Bone marrow (tissue), 2 donors: ENCODE results near the gene PROX1.

Source experiments
- DNase-seq, 2 donors: peaks; one replicate each; lab custom pipeline; 2025; lab: John Stamatoyannopoulos, UW

PROX1 gene

DNA sequence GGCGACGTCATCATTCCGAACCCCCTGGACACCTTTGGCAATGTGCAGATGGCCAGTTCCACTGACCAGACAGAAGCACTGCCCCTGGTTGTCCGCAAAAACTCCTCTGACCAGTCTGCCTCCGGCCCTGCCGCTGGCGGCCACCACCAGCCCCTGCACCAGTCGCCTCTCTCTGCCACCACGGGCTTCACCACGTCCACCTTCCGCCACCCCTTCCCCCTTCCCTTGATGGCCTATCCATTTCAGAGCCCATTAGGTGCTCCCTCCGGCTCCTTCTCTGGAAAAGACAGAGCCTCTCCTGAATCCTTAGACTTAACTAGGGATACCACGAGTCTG lies 10.0 kb downstream of the PROX1 start:
- no peak for DNase-seq

DNA sequence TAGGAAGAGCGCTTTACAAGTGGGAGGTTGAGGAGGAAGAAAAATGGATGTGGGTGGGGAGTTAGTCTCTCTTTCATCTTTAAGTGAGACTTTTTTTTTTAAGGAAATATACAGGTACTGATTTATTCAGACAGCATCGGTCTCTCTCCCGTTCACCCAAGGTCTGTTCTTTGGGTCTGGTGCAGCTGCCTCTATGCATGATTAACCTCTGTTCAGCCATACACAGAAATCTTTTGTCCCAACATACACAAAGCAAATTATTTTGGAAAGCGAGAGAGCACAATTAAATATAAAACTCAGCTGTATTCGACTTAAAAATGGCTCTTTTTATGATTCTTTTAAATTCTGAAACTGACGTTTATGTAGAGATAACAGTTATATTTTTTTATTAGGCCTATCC lies 11.0 kb downstream of the PROX1 start:
- no peak for DNase-seq

DNA sequence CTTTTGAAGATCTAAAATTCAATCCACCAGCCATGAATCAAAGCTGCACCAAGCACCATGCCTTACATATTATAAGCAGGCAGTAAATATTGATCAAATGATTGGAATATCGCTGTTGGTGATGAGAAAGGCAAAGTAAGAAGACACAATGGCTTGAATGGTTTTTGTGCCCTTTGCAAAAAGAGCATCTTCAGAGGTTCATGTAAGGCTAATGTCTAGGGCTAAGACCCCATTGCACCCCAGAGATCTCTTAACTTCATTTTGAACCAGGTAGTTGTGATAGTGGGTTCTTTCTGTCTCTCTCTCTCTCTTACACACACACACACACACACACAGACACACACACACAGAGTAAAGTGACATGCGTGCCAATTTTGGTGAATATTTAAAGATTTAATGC lies 12.0 kb downstream of the PROX1 start:
- DNase-seq: no peak

DNA sequence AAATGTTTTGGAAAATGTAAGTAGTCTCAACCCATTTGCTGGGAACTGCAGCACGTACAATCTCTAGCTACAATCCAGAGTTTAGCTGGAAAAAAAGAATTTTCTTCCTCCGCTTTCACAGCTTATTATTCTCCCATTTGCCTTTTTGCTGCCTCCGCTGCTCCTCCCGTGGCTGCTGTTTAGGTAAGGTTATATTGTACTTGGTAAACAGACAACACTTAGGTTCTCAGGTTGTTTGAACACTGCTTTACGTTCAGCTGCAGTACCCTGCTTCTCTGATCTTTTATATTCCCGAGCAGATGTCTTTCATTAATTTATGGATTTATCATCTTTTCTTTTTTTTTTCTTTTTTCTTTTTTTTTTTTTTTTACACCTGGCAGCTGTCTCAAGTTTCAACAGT lies 14.3 kb downstream of the PROX1 start:
- DNase-seq: no peak

DNA sequence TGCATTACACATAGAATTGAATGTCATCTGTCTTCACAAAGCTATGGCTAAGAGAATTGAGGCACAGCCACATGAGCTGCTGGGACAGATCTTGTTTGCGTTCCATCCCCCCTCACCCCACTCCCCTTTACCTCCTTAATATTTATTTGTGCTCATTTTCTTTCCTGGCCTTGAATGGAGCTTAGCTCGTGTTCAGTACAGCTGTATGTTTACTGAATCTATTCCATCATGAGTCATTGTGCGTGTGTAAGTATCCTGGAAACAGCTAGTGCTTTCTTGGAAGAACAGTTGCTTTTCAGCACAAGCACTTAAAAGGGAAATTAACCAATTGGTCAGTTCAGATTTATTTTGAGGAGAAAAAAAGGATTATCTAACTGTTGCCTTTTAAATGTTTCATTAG lies 14.7 kb downstream of the PROX1 start:
- DNase-seq: no peak

DNA sequence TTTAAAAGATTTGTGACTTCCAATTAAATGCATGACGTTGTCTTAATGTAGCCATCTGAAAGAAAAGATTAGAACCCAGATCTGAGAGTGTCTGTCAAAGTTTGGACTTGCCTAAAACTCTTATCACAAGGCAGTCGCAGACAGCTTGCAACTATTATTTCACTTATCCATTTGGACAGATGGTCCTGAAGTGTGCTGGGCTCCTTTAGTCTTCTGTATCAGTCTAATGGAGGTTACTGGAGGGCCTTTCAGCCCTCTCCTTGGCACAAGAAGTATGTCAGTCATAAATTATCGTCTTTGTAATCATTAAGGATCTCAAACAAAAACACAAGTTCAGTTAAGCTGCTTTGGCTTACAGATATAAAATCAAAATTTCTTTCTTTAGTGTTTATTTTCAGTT lies 15.5 kb downstream of the PROX1 start:
- no peak for DNase-seq

DNA sequence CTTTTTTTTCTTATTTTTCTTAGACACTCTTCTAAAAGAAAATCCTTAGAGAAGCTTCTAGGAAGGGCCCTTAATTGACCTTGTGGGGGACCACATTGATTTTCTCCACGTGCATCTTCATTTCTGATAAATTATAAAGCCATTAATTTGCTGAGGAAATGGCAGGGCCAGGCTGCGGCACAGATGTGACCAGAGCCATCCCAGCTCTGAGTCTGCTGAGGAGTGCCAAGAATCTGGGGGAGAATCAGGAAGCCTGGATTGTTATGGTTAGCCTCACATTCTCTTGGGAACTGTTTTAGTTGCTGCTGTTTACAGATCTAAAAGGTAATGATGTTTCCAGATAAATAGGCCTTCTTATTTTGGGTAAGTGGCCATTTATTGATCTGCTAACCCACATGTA lies 16.2 kb downstream of the PROX1 start:
- no peak for DNase-seq

DNA sequence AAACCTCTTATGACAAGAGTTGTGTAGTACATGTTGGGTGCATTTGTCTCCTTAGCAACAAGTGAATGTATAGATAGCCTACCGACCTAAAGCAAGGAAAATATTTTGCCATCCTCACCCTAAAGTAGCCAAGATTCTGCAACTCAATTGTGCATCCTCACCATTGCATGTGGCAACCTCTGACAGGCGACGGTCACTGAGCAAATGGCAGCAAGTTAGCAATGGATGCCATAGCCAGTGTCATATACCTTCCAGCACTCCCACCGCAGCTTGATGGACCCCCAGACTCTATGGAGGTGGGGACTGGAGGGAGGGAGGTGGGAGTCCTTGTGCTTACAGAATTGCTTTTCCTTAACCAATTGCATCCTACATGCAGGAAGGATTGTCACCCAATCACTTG lies 17.0 kb downstream of the PROX1 start:
- no peak for DNase-seq

DNA sequence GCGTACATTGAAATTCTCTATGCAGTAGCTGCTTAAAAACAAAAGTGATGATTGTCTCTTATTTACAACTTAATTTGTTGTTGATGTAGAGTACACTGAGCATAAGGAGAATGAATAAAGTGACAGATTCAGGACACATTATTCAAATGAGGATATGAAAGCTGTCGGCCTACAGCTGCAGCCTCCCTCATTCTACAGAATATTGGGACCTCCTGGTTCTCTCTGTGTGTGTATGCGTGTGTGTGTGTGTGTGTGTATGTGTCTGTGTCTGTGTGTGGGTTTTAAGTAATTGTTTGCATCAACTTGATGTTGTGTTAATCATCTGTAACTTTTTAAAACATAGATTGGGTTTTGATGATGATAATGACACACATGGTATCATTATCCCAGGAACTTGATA lies 17.9 kb downstream of the PROX1 start:
- DNase-seq: no peak

DNA sequence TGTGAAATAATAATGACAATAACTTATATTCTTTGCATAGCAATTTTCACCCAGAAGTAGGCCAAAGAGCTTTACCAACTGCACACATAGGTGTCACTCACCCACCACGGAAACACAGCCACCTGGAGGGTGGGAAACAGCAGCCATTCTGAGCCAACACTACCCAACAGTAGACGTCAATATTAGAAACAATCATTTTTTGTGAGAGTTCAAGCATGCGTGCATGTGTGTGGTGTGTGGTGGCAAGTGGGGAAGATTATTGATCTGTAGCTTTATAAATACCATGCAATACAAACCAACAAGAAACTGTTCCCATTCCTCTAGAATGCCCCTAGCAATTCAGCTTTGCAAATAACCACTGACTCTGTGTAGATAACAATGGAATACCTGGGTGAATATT lies 19.1 kb downstream of the PROX1 start:
- no peak for DNase-seq

DNA sequence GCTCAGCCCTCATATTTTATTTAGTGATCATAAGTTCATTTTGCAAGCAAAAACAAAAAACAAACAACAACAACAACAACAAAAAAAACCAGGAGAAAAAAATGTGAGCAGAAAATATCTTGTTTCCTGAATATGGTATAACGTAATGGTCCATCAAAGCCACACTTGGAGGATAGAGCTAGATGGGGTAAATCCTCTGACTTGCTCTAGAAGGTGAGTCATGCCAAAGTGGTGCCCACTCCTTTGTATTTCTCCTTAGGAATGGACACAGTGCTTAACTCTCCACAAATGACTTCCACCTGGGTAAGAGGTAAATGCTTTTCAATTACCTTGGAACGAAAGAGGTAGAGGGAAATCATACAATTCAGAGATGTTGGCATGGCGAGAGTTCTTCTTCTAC lies 20.6 kb downstream of the PROX1 start:
- no peak for DNase-seq

DNA sequence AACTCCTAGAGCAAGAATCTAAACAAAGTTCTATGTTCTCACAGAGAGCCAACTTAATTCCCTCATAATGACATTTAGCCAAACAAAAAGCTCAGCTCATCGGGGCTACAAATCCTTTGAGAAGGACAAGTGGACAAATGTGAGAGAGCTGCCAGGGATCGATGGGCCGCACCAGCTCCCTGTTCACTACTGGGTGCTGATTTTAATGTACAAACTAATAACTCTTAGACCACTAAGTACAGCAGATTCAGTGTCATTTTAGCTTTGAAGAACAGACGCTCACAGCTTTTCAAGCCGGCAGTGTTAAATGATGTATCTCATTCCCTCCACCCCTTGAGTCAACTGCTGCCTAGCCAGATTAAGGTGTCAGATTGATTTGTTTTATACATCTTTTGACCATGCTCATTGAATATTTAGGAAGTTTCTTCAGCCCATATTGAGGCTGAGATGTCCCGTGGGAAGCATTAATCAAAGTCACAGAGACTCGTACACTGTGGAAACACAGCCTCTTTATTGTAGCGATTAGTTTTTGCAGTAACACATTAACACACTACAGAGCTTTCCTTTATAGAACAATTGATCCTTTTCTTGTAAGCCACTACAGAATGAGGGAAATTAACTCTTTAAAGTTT lies 21.1 kb downstream of the PROX1 start:
- no peak for DNase-seq

DNA sequence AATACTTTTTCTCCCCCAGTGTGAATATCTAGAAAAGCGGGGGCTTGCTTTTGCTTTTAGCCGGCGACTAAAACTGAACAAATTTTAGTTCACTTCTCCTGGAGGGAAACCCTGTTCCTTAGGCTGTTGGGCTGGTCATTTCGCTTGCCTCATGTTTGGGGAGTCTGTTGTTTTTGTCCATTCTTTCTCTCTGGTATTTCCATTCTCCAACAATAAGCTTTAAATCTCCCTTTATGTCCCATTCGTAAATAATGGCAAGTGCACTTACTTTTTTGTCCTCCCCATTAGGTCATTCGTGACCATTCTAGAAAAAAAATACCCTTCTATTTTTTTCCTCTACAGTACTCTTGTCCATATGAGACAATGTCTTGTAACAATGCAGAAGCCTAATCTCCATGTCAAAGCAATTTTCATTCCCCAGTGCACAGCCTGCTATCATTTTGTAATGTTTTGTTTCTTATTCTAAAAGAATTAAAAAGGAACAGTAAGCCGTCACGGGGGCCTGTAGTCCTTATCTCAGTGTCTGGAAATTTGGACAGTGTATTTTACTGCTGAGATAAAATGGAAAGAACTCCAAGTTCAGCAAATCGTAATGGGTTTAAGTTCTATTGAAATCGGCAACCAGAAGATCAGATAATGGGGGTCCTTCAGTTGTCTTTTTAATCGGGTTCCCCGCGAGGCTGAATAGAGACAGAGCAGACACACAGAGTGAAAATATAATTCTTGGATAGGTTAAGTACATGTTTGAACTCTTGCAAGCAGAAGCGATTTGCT lies 21.8 kb downstream of the PROX1 start:
- no peak for DNase-seq

DNA sequence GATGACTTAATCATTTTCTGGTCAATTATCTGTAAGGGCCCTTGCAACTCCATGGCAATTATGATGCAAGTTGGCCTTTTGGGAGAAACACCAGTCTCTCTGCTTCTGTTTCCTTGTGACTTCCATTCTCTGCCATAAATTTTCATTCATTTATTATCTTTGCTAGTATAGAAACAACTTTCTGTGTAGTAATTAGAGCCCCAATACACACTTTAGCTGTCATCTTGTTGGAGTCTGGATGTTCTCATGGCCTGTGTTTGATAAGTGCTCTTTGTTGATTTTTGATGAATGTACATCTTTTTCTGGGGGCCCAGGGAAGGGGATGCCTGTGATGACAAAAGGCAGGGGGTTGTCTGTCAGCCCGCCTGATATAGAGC lies 22.4 kb downstream of the PROX1 start:
- no peak for DNase-seq

DNA sequence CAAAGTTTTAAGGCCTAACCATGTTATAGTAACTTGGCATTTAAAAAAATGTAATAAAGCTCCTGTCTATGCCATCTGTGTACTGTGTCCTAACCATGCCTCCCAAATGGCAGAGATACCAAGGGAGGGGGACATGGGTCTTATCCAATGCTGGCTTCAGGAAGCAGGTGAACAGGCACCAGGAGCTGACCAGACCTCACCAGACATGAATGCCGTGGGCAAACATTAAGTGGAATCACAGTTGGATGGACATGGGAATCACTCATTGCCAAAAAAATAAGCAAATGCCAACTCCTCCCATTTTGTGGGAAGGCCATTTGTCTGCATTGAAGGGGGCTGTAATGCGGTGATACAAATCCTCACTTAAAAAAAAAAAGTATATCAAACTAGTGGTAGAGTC lies 22.9 kb downstream of the PROX1 start:
- no peak for DNase-seq

DNA sequence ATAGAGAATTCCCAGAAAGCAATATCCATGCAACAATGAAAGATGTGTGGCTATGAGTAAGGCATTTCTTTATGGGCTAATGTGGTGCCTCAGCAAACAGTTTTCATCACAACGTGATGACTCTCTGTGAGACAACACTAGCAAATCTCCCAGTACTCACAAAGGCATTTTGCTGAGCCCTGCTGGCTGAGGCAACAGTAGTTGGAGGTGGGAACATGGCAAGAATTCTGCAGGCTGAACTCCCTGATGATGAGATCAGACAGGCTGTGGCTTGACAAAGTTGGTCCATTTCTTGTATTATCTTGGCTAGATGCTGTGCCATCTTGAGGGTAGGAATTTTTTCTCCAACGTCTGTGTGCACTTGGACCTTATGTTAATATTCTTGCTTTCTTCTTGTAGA lies 24.6 kb downstream of the PROX1 start:
- no peak for DNase-seq

DNA sequence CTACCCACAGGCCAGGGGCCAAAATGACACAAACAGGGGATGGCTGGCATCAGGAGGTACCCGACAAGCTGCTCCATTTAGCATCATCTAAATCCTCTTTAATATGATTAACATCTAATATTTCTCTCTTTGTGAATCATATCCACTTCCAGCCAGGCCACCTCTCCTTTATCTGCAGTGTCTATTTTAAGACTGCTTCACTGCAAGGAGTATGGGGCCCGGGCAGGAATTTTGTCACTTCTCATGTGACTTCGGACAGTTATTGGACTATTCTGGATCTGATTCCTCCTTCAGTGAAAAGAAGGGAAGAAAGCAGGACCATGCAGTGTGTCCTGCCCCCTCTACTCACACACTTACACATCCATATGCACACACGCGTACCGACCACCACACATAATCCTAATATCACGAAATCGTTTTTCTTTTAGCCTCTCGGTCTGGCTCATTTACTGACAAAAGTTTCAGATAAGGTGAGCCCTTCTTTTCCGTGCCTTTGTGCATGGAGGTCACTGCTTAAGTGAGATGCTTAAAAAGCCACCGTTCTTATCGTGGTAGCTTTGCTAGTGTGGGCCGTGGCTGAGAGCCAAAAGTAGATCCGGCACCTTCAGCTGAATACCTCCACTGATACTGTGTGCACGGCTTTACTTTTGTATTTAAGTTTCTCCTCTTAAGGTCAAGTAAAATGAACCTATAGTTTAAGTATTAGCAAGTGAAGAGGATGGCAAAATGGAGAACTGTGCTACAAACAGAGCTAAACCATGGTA lies 26.0 kb downstream of the PROX1 start:
- no peak for DNase-seq

DNA sequence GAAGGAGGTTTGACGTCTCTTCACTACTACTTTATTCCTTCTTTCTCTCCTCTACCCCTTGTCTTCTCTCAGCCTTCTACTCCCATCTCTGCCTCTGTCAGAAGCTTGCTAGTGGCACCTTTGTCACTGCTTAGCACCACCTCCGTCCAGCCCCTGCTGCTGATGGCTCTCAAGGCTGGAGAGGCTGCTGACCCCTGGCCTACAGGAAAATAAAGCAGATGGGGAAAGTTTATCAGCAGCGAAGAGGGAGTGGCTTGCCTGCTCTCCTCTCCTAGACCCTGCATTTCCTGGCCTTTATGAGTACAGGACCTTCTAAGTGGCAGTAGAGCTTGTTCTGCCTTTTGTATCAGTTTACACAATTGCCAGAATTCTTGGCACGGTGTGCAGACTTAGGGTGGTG lies 27.0 kb downstream of the PROX1 start:
- no peak for DNase-seq

DNA sequence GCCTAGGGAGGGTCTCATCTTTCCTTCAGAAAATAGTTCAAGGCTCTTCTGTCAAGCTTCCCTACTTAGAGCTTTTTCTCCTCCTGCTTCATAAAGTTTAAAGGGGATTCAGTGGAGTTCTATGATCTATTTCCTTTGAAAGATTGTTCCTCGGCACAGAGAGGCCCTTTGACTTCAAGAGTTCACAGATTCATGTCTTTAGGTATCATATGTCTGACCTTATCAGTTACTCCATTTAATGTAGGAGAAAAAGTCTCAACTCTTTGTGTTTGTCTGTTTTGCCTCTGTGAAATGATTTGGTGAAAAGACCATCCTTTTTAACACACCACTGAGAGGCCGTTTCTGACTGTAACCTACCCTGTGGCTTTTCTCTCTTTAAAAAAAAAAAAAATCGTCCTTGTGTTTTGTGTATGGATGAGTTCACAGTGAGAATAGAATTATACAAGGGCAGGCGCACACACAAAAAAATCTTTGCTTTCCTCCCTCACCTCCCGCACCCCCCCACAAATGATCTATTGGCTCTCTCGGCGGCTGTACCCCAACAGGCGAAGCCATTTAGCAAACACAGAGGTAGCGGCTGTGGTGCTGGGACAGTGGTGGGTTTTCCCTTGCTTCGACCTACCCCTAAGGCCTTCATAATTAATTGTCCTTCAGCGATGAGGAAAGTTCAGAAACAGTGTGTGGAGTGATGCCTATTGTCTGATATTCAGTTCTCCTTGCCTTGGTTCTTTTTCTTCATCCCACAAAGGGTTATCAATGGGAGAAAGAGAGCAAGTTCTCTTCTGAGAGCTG lies 29.6 kb downstream of the PROX1 start:
- DNase-seq: no peak

DNA sequence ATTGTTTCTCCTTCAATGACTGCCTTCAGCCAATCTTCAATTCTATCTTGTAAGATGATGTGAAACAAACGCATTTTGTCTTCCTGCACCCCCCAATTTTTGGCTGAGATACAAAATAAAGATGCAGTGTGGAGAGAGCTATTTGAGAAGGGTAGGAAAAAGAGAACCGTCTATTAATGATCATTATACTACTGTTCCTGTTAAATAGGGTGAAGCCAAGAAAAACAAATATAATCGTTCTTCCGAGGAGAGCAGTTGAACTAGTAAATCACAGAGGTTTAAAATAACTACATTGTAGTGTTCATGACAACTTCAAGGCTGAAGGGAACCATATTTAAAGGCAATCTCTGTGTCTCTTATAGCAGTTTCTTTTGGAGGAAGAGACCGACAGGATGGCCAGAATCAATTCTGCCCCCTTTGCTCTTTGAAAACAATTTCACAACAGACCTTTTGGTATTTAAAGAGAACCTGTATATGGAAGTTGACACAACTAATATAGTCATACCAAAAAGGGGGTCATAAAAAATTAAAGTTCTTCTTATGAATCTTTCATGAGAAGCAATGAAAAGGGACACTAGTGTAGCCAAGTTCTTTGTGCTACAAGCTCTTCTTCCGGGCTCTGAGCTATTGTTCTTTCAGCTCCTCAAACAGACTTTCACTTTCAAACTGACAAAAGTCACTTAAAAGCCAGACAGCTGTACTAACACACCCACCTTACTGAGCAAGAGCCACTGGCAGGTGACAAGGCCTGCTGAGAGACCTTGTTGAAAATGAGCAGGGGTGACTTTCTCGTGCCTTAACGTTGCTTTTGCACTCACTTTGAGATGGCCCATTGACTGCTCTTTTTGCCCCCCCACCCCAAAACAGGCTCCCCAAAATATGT lies 30.9 kb downstream of the PROX1 start:
- DNase-seq: no peak

DNA sequence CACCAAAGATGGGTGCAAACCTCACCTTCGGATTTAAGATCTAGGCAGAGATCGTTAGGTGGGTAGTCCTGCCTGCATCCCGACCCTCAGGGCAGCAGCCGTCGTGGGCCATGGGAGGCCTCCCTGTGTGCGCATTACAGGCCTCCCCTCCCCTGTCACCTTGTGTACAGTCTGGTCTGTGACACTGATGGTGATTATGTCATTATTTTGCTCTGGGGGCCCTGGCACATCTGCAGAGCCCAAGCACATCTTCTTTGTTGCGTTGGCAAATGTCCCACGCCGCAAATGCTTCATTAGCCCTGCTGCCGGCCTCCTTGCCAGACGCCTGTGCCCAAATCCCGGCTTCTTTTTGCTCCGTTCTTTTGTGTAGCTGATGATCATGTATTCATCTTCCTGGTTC lies 31.7 kb downstream of the PROX1 start:
- DNase-seq: no peak

DNA sequence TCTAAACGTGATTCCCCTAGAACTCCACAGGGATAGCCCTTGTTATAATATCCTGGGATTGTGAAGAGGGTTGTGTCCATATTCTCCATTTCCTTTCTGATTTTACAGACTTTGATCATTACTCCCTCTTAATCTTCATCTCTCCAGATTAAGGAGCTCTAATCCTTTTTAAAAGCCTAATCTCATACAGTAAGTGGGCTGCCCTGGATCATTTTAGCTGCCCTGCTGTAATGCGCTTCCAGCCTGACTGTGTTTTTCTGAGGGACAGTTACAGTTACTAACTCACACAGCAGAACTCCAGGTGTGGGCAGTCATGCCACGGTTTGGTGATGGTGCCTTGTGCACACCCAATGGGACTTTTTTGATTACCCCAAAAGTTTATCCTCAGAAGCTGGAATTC lies 33.5 kb downstream of the PROX1 start:
- no peak for DNase-seq
